GM21390 (cell line): ENCODE data around the gene RPL29.

Experiments
- ATAC-seq: cut with Tn5 transposase; IDR thresholded peaks from one replicate; pipeline ENCODE4 v1.9.1; 2021; ENCODE audit not compliant: unreplicated experiment

Gene RPL29

DNA sequence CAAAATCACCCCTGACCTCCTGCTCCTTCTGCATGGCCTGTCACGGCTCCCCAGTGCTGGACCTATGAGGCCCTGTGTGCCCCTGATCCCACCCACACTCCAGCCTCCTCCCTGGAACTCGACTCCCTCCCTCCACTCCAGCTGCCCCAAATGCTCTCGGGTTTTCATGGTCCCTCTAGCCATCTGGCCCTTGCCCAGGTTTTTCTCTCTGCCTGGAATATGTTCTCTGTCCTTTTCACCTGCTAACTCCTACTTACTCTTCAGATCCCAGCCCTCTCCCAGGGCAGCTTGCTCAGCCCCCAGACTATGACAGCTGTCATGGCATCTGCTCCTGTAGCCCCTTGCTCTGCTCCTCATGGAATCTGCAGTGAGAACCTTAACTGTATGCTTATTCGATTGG, 30.3 kb upstream of the RPL29 start:
- ATAC-seq, result no peak

DNA sequence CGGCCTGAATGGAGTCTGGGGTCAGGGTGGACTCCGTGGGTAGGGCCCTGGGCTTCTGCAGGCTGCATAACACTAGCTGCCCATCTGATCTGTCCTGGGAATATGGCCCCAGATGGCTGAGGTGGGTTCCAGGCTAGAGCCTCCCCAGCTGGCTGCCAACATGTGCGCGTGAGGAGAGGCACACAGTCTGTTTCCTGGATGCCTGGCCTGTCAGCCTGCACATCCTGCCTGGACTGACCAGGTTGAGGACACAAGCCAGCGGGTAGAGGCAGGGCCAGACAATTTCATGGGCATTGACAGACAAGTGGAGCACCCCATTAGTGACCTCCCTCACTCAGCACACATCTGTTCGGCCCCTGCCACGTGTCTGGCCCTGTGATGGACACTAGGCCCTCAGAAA, 29.8 kb upstream of the RPL29 start:
- no peak for ATAC-seq

DNA sequence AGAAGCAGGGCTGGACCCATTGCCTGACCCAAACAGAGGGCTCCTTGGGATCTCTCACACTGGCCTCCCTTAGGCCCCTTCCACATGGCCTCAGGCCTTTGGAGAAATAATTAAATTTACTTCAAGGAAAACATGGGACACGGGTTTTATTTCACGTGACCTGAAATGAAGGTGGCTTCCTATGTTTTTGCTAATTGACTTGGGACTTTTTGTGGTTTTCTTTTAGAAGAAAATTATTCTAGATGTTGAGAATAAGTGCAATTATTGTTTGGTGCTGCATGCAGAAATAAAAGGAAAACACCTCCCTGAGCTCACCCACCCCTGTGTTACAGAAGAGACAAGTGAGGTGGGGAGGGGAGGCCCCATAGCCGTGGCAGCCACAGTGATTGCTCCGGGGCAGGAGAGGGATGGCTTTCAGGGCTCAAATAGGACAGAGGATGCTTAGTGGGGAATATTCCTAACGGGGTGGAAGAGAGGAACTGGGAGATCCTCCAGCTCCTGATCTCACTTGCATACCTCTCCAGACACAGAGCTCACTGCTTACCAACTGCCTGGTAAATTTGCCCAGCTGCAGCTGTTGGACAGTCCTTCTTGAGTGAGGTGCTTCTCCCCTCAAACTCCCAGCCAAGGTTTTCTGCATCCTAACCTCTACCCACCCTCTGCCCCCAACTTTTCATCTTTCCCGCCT, 29.2 kb upstream of the RPL29 start:
- ATAC-seq, result no peak

DNA sequence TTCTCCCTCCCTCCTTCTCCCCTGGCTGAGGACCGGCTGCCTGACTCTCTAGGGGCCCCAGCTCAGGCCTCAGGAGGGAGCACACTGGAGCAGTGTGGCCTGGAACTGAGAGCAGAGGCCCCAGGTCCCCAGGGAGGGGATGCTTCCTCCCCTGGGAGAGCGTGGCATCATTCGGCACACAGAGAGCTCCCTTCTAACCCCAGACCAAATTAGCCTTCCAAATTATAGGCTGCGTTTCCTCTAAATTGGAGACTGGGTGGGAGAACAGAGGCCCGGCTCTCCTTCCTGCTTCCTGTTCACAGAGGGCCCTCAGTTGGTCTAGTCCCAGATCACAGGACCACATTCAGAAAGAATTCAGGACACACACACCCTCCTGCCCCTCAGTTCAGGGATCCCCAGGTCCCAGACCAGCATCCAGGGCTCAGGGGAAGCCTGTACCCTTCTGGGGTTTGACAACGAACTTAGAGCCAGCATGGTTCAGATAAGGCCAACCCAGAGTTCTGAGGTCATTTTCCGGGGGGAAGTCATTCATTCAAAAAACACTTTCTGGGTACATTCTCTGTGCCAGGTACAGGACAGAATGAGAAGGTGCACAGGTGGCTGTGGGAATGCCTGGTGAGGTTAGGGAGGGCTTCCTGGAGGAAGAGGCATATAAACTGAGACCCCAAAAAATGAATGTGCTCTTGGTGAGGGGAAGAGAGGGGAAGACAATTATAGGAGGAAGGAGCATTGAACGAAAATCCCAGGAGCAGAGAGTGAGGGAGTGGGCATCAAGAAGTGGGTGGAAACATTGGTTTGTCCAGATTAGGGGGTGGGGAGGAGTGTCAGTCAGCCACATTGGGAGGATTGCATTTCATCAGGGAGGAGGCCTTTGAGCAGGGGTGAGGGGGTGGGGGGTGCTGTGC, 28.4 kb upstream of the RPL29 start:
- ATAC-seq, result peak; percentile 64

DNA sequence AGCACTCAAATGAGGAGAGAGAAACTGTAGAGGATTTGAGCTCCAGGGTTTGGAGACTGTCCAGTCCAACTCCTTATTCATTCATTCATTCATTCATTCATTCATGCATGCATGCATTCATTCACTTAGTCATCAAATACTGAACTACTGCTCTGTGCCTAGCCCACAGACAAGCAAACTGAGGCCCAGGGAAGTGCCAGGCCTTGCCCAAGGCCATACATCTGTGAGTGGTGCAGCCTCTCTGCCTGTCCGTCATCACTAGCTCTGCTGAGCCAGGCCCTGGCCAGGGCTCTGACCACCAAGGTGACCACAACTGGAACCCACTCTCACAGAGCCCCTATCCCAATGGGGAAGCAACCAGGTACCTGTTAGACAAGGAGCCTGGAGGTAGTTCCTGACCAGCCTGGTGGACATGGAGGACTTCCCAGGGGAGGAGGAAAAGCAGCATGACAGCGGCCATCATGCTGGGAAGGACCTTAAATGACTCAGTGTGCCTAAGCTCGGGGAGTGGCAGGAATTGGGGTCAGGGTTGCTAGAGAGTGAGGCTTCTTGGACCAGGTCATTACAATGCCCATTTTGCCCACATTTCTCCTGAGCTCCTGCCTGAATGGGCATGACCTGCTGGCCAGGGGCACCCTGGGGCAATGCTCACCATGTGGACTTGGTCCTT, 27.5 kb upstream of the RPL29 start:
- no peak for ATAC-seq

DNA sequence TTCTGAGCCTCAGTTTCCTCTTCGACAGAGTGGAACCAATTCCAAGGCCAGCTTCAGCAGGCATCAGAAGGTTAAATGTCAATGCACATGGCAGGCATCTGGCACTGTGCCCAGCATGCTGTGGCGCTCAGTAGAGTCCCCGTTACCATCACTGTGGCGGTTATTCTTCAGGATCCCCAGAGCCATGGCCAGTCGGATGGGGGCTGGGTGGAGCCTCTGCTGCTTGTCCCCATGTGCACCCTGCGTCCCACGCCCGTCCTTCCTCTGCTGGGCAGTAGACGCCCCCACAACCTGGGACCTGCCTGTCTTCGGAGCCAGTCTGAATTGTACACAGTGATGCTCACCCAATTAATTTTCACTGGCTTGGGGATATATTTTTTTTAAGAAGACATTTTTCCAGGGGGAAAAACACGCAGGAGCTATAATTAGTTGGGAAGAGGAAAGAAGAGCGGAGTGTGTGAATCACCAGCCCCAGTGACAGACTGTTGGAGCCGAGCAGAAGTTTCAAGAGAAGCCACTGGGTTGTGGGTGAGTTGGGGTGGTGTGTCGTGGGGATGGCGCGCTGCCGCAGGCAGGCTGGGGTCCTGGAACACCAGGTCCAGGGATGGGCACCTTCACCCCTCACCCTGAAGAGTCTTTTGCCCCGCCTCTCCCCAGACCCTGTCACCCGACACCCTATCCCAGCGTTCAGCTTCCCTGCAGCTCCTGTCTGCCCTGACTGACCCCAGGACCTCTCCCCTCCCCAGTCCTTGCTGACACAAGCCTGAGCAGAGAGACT, 26.8 kb upstream of the RPL29 start:
- ATAC-seq, result no peak

DNA sequence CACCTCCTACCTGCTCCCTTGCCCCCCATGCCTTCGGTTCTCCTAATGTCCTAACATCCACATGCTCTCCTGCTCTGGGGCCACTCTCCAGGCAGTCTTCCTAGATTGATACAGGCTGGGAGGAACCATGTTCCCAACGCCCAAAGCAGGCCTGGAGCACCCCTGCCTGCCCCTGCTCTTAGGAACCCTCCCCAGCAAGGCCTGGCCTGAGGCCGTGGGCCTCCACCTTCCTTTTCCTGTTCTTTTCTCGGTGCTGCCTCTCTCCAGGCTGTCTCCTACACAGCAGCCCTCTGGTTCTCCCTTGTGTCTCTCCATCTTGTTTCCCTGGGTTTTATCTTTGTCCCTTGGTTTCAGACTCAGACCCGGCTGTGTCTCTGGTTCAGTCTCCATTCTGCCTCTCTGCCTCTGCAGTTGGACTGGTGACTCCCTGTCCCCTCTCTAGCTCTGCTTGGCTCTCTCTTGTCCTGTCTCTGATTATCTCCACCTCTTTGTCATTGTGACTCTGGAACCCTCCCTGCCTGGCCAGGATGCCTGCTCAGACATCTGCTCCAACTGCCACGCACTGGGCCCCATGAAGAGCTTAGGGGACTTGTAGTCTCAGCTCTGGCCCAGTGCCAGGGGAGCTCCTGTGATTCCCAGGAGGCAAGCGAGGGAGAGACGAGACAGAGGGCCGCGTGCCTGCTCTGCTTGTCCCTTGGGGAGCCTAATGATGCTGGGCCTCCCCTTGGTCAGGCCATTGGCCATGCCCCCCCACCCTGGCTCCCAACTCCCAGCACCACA, 26.0 kb upstream of the RPL29 start:
- ATAC-seq, result no peak

DNA sequence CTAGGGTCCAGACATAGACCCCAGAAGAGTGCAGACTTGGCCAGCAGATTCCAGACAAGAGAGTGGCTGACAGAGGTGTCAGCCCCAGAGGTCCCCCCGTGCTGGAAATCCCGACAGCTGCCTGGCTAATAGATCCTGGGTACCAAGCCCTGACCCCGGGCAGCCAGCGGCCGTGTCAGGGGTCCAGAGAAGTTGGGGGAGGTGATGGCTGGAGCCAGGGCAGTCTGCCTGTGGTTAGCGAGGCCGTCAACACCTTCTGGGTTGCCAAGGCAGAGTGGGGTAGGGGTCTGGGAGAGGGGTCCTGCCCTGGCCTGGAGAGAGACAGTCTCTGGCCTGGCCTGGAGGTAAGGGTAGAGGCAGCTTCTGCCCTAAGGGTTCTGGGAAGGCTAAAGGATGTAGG, 25.1 kb upstream of the RPL29 start:
- ATAC-seq, result no peak

DNA sequence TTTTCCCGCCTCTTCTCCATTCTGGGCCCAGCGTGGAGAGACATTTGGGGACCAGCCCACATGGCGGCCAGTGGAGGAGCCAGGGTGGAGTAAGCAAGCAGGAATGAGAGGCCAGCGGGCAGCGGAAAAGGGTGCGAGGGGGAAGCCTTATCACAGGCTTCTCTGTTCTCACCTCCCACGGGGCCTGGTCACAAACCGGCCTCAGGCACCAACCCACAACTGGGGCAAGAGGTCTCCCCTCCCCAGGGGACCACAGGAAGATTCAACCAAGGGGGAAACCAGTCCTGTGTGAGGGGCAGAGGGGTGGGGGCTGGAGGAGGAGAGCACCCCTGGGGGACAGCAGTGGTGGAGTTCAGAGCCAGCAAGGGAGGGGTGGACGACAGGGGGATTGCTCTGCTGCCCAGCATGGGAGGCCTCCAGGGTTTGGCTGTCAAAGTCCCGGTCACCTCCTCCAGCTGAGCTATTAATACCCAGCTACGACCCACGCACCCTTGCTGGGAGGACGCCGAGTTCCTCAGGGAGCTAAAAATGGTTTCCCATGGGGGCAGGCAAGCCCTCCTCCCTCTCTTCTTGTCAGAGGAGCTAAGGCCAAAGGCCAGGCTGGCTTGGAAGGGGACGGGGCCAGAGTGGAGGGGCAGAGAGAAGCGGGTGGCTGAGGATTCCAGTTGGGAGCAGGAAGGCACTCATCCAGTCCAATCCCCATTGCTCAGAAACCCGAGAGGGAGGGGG, 23.8 kb upstream of the RPL29 start:
- no peak for ATAC-seq

DNA sequence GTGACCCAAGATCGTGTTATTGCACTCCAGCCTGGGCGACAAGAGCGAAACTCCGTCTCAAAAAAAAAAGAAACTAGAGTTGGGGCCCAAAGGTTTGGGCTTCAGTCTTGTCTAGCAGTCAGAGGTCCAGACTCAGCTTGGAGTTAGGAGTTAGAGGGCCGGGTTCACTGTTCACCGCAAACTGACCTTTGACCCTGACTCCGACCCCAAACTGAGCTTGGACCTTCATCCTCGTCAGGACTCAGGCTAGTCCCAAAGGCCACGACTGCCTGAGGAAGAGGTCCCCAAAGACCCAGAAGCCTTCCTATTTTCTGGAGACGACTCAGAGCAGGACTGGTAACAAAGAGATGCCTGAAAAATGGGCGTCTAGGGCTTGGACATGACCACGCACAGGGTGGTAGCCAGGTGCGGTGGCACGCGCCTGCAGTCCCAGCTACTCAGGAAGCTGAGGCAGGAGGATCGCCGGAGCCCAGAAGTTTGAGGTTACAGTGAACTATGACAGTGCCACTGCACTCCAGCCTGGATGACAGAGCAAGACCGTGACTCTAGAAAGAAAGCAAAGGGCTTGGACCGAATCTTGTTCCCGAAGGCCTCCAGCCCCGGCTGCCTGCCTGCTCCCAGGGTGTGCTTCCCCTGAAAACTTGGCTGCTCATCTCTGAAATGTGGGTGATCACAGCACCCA, 22.8 kb upstream of the RPL29 start:
- ATAC-seq, result no peak

DNA sequence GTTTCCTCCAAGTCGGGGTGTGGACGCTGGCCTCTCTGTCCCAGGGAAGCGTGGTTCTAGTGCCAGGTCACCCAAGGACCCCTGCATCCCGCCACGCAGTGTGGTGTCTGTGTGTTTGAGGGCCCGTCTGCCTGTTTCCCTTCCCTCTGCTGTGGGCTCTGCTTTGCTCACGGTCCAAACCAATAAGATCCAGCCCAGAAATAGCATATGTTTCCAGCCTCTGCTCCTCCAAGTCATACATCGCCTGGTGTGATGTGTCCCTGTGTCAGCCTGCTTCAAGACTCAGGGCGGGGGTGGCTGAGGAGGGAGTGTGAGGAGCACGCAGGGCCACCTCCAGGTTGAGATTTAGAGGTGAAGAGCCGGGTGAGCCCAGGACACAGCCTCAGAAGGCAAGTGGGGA, 21.9 kb upstream of the RPL29 start:
- ATAC-seq, result no peak

DNA sequence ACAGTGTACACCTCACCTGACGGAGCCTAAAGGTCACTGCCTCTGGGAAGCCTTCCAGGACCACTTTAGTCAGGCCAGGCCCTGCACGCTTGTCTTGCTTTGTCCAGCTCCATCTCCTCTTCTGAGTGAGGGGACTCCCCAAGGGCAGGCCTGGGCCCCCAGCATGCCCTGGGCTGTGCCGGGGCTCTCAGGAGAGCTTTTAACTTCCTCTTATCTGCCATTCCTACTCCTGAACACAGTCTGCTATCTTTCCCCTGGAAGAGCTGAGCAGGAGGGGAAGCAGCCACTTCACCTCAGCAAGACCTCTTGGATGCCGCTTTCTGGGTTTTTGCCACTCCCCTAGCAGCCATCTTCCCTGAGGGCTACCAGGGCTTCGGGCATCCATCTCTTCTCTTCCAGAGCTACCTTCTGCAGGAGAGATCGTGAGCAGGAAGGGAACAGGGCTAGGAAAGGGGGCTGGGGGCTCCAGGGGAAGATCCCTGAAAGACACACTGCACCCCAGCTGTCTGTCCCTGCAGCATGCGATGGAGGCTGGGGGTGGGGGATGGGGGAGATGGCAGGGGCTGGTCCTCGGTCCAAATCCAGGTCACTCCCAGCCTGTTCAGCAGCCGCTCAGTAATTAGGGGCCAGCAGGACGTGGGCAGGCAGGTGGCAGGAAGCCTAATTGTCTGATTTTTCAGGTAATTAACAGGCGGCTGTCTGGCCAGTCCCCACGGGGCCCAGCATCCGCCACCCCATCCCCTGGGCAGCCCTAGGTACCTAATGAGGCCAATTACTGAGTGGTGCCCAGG, 19.9 kb upstream of the RPL29 start:
- ATAC-seq, result no peak

DNA sequence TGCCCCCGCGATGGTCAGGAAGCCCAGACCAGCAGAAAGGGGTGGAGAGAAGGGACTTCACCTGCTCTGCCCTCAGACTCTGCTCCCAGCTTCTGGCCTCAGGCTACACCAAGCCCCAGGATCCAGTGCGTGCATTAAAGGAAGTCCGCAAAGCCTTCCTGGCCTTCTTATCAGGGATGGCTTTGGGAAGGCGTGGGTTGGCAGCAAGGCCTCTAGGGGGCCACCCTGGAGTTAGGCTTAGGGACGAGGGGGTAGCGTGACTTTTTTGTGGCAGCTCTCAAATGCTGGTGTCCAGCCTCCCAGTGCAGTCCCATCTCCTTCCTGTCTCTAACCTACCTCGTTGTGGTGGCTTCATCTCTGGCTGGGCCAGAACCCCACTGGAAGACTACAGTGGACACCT, 18.9 kb upstream of the RPL29 start:
- no peak for ATAC-seq

DNA sequence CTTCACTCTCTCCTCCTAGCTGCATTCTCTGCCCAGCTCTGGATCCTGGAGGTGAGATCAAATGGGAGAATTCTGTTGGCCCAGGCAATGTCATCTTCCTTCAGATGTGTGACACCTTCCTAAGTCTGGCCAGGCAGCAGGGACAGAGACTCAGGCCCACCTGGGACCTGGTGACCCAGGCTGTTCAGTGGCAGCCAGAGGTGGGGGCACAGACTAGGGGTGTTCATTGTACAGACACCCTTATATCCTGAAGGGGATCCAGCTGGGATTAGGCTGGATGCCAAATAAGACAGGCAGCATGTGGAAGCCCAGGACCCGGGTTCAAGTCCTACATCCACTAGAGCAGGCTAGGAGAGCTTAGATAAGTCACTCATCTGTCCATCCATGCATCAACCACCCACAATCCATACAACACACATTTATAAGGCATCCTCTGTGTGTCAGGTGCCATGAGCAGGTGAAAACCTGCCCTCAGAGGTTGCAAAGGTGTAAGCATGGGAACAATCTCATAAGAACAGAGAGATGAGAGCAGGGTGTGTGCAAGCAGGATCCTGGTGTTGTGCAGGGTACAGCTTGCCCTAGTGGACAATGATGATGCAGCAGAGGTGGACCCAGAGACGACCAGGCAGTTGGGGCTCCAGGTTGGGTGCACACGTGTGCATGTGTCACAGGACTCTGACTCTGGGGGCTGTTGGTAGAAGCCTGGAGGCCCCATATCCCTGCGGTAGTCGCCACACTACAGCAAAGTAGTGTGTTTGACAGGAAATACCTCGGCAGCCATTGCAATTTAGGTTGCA, 18.3 kb upstream of the RPL29 start:
- no peak for ATAC-seq

DNA sequence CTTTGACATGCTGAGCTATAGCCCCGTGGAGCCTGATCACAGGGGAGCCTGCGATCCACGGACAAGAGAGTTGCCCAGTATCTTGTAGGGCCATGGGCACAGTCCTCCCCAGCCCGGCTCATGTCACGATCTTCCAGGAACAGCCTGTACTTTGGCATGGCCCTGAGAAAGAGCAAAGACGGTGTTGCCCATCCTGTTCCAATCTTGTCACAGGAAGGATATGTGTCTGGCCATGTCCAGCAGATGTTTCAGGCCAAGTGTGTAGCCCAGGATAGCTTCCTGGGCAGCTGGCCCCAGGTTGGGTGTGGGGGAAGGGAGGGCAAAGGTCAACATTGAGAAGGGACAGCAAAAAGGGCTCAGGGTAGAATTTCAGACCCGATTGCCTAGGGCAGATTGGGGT, 17.0 kb upstream of the RPL29 start:
- ATAC-seq, result no peak

DNA sequence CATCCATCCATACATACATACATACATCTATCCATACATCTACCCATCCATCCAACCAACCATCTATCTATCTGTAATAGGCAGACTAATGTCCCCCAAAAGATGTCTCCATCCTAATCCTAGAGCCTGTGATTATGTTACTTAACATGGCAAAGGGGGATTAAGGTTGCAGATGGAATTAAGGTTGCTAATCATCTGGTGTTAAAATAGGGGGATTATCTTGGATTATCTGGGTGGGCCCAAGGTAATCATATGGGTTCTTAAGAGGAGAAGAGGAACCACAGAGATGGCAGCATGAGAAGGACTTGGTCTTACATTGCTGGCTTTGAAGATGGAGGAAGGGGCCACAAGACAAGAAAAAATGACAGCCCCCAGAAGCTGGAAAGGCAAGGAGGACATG, 14.7 kb upstream of the RPL29 start:
- ATAC-seq, result no peak

DNA sequence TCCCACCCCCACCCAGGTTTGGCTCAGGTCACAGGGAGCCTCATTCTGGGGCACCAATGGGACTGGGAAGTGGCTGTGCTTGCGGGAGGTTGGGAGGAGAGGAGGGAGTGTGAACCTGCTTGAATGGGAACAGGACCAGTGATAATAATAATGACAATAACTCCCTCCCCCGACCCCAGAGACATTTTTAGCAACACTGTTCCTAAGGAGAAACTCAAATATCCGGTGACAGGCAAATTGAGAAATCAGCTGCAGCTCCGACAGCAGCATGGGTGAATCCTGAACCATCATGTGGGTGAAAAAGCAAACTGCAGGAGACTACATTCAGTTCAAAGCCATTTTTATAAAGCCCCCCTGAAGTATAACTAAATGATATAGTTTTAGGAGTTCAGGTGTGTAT, 11.6 kb upstream of the RPL29 start:
- ATAC-seq, result no peak

DNA sequence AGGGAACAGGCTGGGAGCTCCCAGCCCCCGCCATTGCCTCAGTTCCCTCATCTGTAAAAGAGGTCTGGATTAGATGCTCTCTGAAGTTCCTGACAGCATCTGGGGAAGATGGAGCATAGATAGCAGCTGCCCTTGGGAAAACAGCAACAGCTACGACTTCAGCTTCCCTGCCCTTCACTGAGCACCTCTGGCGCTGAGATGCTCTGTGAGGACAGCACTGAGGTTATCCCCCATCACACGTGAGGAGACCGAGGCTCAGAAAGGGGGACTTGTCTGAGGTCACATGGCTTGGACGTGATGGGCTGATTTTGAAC, 11.1 kb upstream of the RPL29 start:
- no peak for ATAC-seq
